B cell (primary cell): ENCODE data around the gene PXK. TPM values are rescaled to one million over a fixed set of nuclear protein-coding genes. Genes with fewer than 3 reads are reported as not detected.

ENCODE experiments used
- ATAC-seq: fragments of 200-7000 bp; cut with Tn5 transposase; one replicate; pipeline ENCODE4 v1.10.0; 2021; ENCODE audit warnings: low read depth, mild to moderate bottlenecking, moderate number of reproducible peaks, moderate library complexity
- CTCF ChIA-PET: fragments of 350-600 bp; sonication (Branson Sonifier 250); formaldehyde crosslinking; loops from one replicate; lab custom pipeline; 2021; ENCODE audit warnings: antibody characterized with exemption, inconsistent platforms; lab: Charles Lee
- POLR2A ChIA-PET: fragments of 350-600 bp; sonication (Branson Sonifier 250); formaldehyde crosslinking; loops from one replicate; lab custom pipeline; 2021; ENCODE audit warnings: antibody characterized with exemption; lab: Charles Lee
- DNase-seq: peaks from one replicate; pipeline ENCODE4 v3.0.0; 2013
- H2AFZ ChIP-seq: 2 replicates; pipeline ENCODE4 v1.6.1; 2012; ENCODE audit warnings: mild to moderate bottlenecking, low read depth, low read length; ENCODE audit not compliant: insufficient read depth, poor library complexity, severe bottlenecking
- H3K27ac ChIP-seq, 2 donors: 1 replicate in 1 of 2; 2 replicates in 1 of 2; pipeline ENCODE4 v1.5.1; 2012 to 2013; ENCODE audit warnings: low read length in 2 of 2, mild to moderate bottlenecking in 2 of 2, moderate library complexity in 1 of 2
- H3K27me3 ChIP-seq, 4 experiments: fragments of 200-600 bp in 1 of 4; sonication (generic) in 1 of 4; replicated peaks in 1 of 4; 1 replicate in 2 of 4; 2 replicates in 2 of 4; pipeline versions ENCODE4 v1.6.1 to v1.7.0; 2013 to 2016; ENCODE audit warnings: low read length in 3 of 4, mild to moderate bottlenecking in 2 of 4, mixed read lengths in 1 of 4, moderate library complexity in 1 of 4; ENCODE audit not compliant: insufficient read depth in 4 of 4, control insufficient read depth in 3 of 4; ENCODE audit errors: control extremely low read depth in 1 of 4
- H3K36me3 ChIP-seq, 2 experiments: replicated peaks in 1 of 2; 1 replicate in 1 of 2; 2 replicates in 1 of 2; pipeline versions ENCODE4 v1.6.1 to v1.7.1; 2013; ENCODE audit warnings: low read length in 1 of 2; ENCODE audit not compliant: insufficient read depth in 2 of 2, control insufficient read depth in 1 of 2; ENCODE audit errors: control extremely low read depth in 1 of 2, extremely low read depth in 1 of 2
- H3K4me1 ChIP-seq, 2 donors: fragments of 200-600 bp in 1 of 2; sonication (generic) in 1 of 2; 1 replicate in 1 of 2; 2 replicates in 1 of 2; pipeline versions ENCODE4 v1.5.1 to v1.6.1; 2013 to 2017; ENCODE audit warnings: low read length in 2 of 2; ENCODE audit not compliant: control insufficient read depth in 2 of 2, insufficient read depth in 2 of 2
- H3K4me2 ChIP-seq: replicated peaks from 2 replicates; pipeline ENCODE3; 2012; ENCODE audit warnings: mild to moderate bottlenecking, low read depth, low read length; ENCODE audit not compliant: poor library complexity, severe bottlenecking
- H3K4me3 ChIP-seq, 5 experiments: fragments of 200-600 bp in 1 of 5; sonication (generic) in 1 of 5; 1 replicate in 3 of 5; 2 replicates in 2 of 5; pipeline versions ENCODE4 v1.5.1 to v1.7.0; 2011 to 2016; ENCODE audit warnings: low read length in 4 of 5, mild to moderate bottlenecking in 4 of 5, low read depth in 2 of 5, control low read depth in 1 of 5, moderate library complexity in 1 of 5; ENCODE audit not compliant: insufficient read depth in 1 of 5; ENCODE audit errors: control extremely low read depth in 1 of 5, extremely low read depth in 1 of 5
- H3K79me2 ChIP-seq: fragments of 200-600 bp; sonication (generic); one replicate; pipeline ENCODE4 v1.6.0; 2016; ENCODE audit warnings: low read length; ENCODE audit not compliant: control insufficient read depth, insufficient read depth
- H3K9ac ChIP-seq: fragments of 200-600 bp; sonication (generic); 2 replicates; pipeline ENCODE4 v1.6.1; 2017; ENCODE audit warnings: mild to moderate bottlenecking, low read length, moderate library complexity
- H3K9me3 ChIP-seq, 3 donors: one replicate each; pipeline versions ENCODE4 v1.6.1 to v1.7.1; 2013; ENCODE audit warnings: low read length in 2 of 3; ENCODE audit not compliant: control insufficient read depth in 2 of 3, insufficient read depth in 1 of 3; ENCODE audit errors: control extremely low read depth in 1 of 3
- H4K20me1 ChIP-seq: 2 replicates; pipeline ENCODE4 v1.6.0; 2012; ENCODE audit warnings: mild to moderate bottlenecking, low read length; ENCODE audit not compliant: insufficient read depth, control insufficient read depth, poor library complexity, severe bottlenecking
- H3K27ac Mint-ChIP-seq: one replicate; pipeline ENCODE4 v1.8.0; 2021; ENCODE audit warnings: mixed read lengths
- H3K27me3 Mint-ChIP-seq: one replicate; pipeline ENCODE4 v1.8.0; 2021; ENCODE audit warnings: mixed read lengths
- H3K4me1 Mint-ChIP-seq: one replicate; pipeline ENCODE4 v1.8.0; 2021; ENCODE audit warnings: mixed read lengths
- H3K4me3 Mint-ChIP-seq: one replicate; pipeline ENCODE4 v1.8.0; 2021; ENCODE audit warnings: mixed read lengths
- H3K9me3 Mint-ChIP-seq: one replicate; pipeline ENCODE4 v1.8.0; 2022; ENCODE audit warnings: mixed read lengths; ENCODE audit not compliant: insufficient read depth
- CTCF ChIP-seq: fragments of 200-600 bp; IDR thresholded peaks from one replicate; pipeline ENCODE4 v1.8.0; 2022; ENCODE audit warnings: antibody characterized with exemption, mild to moderate bottlenecking
- EZH2 ChIP-seq: IDR thresholded peaks from 2 replicates; pipeline ENCODE4 v1.6.1; 2012; ENCODE audit warnings: borderline replicate concordance, low read depth, mild to moderate bottlenecking, moderate library complexity, low read length; ENCODE audit not compliant: insufficient read depth, poor library complexity, severe bottlenecking
- WGBS: methylation state at CpG from one replicate; pipeline ENCODE4 v1.1.5; 2013; ENCODE audit warnings: missing lambda C conversion rate; ENCODE audit not compliant: insufficient coverage; 5-methylcytosine and 5-hydroxymethylcytosine counted together
- intact Hi-C: fragments of 100-400 bp; cut with micrococcal nuclease; formaldehyde crosslinking; loops from one replicate; pipeline ENCODE4 v1.10.0; 2022
- polyA plus RNA-seq: library from polyadenylated mRNA; depleted of rRNA; stranded (reverse); fragments of >200 nt; gene quantifications from 2 replicates; pipeline ENCODE4 v1.2.3, GENCODE V29; 2012
- total RNA-seq, 2 donors: library from RNA; stranded (reverse); fragments of 120-200 nt in 1 of 2; gene quantifications; 1 replicate in 1 of 2; 2 replicates in 1 of 2; pipeline versions ENCODE4 v1.2.3 to v1.2.4, GENCODE V29; 2013 to 2022

PXK gene
- total and polyA plus RNA-seq, 2 donors (not counting 1 experiment from before 2014, with no cell fraction given), result 46.8 to 104 TPM

- WGBS, result 87% methylated on average over 5 of the region's 5 CpGs
- intact Hi-C loops, result no loop called here
- H3K27ac ChIP-seq, result no peak overlapping the region
- H4K20me1 ChIP-seq, result no peaks in the 10 kb centered on the region
- no peaks in the 10 kb centered on the region for H3K27me3 ChIP-seq
- Mint-ChIP-seq H3K4me3 (no peak overlapping the region), H3K27me3 (no peaks in the 10 kb centered on the region), H3K27ac (no peak overlapping the region), H3K9me3 (no peaks in the 10 kb centered on the region), H3K4me1 (no peaks in the 10 kb centered on the region)
- ATAC-seq, result no peak
- ChIA-PET CTCF (interaction anchor here (0.8 to 13.5 kb wide), 5 partner anchors 10 to 112 kb away, joined by 3 to 334 read pairs (median 4); partner anchors contain the start of genes HTD2 and RPP14), POLR2A (no interaction called here)
- H3K9me3 ChIP-seq, result peaks cover 0 to 8% (median 3%) of the 10 kb centered on the region in 3 donors
- no peak for DNase-seq
- H3K4me3 ChIP-seq, result no peak overlapping the region
- no peaks in the 10 kb centered on the region for H3K79me2 ChIP-seq
- TF ChIP-seq CTCF (no peak), EZH2 (no peak)
- no peaks in the 10 kb centered on the region for H3K4me1 ChIP-seq
- H3K4me2 ChIP-seq, result no peak overlapping the region
- H3K9ac ChIP-seq, result no peak overlapping the region
- H3K36me3 ChIP-seq, result no peaks in the 10 kb centered on the region
- H2AFZ ChIP-seq, result no peak overlapping the region
Observed at GRCh38 chr3:58296269-58296668, 36.4 kb upstream of the PXK start.

GRCh38 chr3:58296843-58297242, 35.8 kb upstream of the PXK start:
- Histone ChIP-seq H3K9me3 (peaks cover 0 to 13% (median 9%) of the 10 kb centered on the region in 3 donors), H2AFZ (no peak overlapping the region), H3K36me3 (no peaks in the 10 kb centered on the region), H3K27me3 (no peaks in the 10 kb centered on the region), H3K4me2 (no peak overlapping the region), H4K20me1 (no peaks in the 10 kb centered on the region), H3K4me1 (no peaks in the 10 kb centered on the region), H3K79me2 (no peaks in the 10 kb centered on the region), H3K27ac (no peak overlapping the region), H3K9ac (no peak overlapping the region), H3K4me3 (no peak overlapping the region)
- intact Hi-C loops, result no loop called here
- no peak overlapping the region for H3K27ac Mint-ChIP-seq
- WGBS, result 92% methylated on average over 4 of the region's 6 CpGs
- H3K9me3 Mint-ChIP-seq, result no peaks in the 10 kb centered on the region
- ATAC-seq, result no peak
- ChIA-PET POLR2A (no interaction called here), CTCF (interaction anchor here (0.8 to 13.5 kb wide), 5 partner anchors 10 to 113 kb away, joined by 3 to 334 read pairs (median 4); partner anchors contain the start of genes HTD2 and RPP14)
- TF ChIP-seq EZH2 (no peak), CTCF (no peak)
- no peaks in the 10 kb centered on the region for H3K4me1 Mint-ChIP-seq
- no peak overlapping the region for H3K4me3 Mint-ChIP-seq
- no peaks in the 10 kb centered on the region for H3K27me3 Mint-ChIP-seq
- DNase-seq, result no peak
